GM19395 (cell line): ENCODE data around the gene SLC20A1.

Source experiments
- ATAC-seq: cut with Tn5 transposase; IDR thresholded peaks from one replicate; pipeline ENCODE4 v1.9.1; 2021; ENCODE audit warnings: mild to moderate bottlenecking, moderate library complexity; ENCODE audit not compliant: unreplicated experiment

SLC20A1 gene

GRCh38 chr2:112623913-112624777 lies 21.6 kb upstream of the SLC20A1 start:
- ATAC-seq: peak; percentile 86

GRCh38 chr2:112625474-112626114 lies 20.1 kb upstream of the SLC20A1 start:
- ATAC-seq: no peak

GRCh38 chr2:112626604-112627059 lies 19.1 kb upstream of the SLC20A1 start:
- ATAC-seq: peak; percentile 53

GRCh38 chr2:112627060-112628040 lies 18.4 kb upstream of the SLC20A1 start:
- ATAC-seq: no peak

GRCh38 chr2:112629224-112629623 lies 16.5 kb upstream of the SLC20A1 start:
- no peak for ATAC-seq

- ATAC-seq: no peak
Observed at GRCh38 chr2:112629823-112630222, 15.9 kb upstream of the SLC20A1 start.

- ATAC-seq: no peak
Observed at GRCh38 chr2:112630268-112630667, 15.5 kb upstream of the SLC20A1 start.

- no peak for ATAC-seq
Observed at GRCh38 chr2:112633708-112634107, 12.0 kb upstream of the SLC20A1 start.

- ATAC-seq: no peak
Observed at GRCh38 chr2:112634153-112634873, 11.4 kb upstream of the SLC20A1 start.

GRCh38 chr2:112634874-112635157 lies 10.9 kb upstream of the SLC20A1 start:
- ATAC-seq: no peak

GRCh38 chr2:112636605-112637288 lies 9.0 kb upstream of the SLC20A1 start:
- peak; percentile 67 for ATAC-seq

- ATAC-seq: no peak
Observed at GRCh38 chr2:112637289-112637660, 8.5 kb upstream of the SLC20A1 start.

- ATAC-seq: no peak
Observed at GRCh38 chr2:112639936-112640335, 5.8 kb upstream of the SLC20A1 start.

GRCh38 chr2:112640467-112640799 lies 5.3 kb upstream of the SLC20A1 start:
- no peak for ATAC-seq

- ATAC-seq: no peak
Observed at GRCh38 chr2:112640800-112641675, 4.7 kb upstream of the SLC20A1 start.

GRCh38 chr2:112641701-112642100 lies 4.0 kb upstream of the SLC20A1 start:
- no peak for ATAC-seq

GRCh38 chr2:112642561-112642960 lies 3.2 kb upstream of the SLC20A1 start:
- no peak for ATAC-seq

GRCh38 chr2:112642966-112643365 lies 2.8 kb upstream of the SLC20A1 start:
- no peak for ATAC-seq

- no peak for ATAC-seq
Observed at GRCh38 chr2:112643488-112643887, 2.3 kb upstream of the SLC20A1 start.
